BLaER1 (cell line): ENCODE measurements around the gene YAF2.
"Not testable (repeated sequence)": the region's sequence is repeated elsewhere in the genome, so short reads cannot be mapped to it uniquely, and the experiment has no call there.

ENCODE experiments used
- H3K27ac ChIP-seq: shearing (Covaris generic); formaldehyde crosslinking; 2 replicates; pipeline ENCODE4 v1.8.1; 2022
- H3K27me3 ChIP-seq: shearing (Covaris generic); formaldehyde crosslinking; 2 replicates; pipeline ENCODE4 v1.8.1; 2022
- H3K36me3 ChIP-seq: shearing (Covaris generic); formaldehyde crosslinking; 2 replicates; pipeline ENCODE4 v1.8.1; 2022
- H3K4me1 ChIP-seq: shearing (Covaris generic); formaldehyde crosslinking; 2 replicates; pipeline ENCODE4 v1.8.1; 2022
- H3K4me2 ChIP-seq: shearing (Covaris generic); formaldehyde crosslinking; 2 replicates; pipeline ENCODE4 v1.8.1; 2022
- H3K4me3 ChIP-seq: shearing (Covaris generic); formaldehyde crosslinking; 2 replicates; pipeline ENCODE4 v1.8.1; 2022
- H3K9ac ChIP-seq: shearing (Covaris generic); formaldehyde crosslinking; 2 replicates; pipeline ENCODE4 v1.8.1; 2022
- H3K9me3 ChIP-seq: shearing (Covaris generic); formaldehyde crosslinking; 2 replicates; pipeline ENCODE4 v1.8.1; 2022
- H4K20me1 ChIP-seq: shearing (Covaris generic); formaldehyde crosslinking; 2 replicates; pipeline ENCODE4 v1.8.1; 2022
- Cebpa-rat ChIP-seq: shearing (Covaris generic); IDR thresholded peaks from 2 replicates; pipeline ENCODE4 v1.8.1; 2022

YAF2 gene

DNA sequence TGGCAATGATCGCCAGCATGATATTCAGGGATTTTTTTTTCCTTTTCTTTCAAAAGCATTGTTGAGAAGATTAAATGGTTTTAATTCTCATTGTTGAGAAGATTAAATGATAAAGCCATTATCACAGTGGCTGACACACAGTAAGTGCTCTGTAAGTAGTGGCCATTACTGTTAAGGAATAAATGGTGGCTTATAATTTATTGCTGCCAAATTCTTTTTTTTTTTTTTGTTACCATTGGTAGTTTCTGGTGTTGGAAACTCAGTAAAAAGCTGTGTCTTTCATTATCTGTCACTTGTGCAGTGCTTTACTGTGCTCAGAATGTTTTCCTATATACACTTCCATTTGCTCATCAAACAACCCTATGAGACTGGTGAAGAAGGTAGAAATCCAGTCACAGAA, 15.3 kb downstream of the YAF2 start:
- Histone ChIP-seq H3K9ac (no peak overlapping the region), H3K27me3 (no peaks in the 10 kb centered on the region), H4K20me1 (peaks cover 40% of the 10 kb centered on the region), H3K9me3 (peaks cover 25% of the 10 kb centered on the region), H3K4me2 (no peak overlapping the region), H3K4me1 (no peaks in the 10 kb centered on the region), H3K27ac (no peak overlapping the region), H3K4me3 (no peak overlapping the region), H3K36me3 (peaks cover 23% of the 10 kb centered on the region)
- no peak for TF ChIP-seq Cebpa-rat

DNA sequence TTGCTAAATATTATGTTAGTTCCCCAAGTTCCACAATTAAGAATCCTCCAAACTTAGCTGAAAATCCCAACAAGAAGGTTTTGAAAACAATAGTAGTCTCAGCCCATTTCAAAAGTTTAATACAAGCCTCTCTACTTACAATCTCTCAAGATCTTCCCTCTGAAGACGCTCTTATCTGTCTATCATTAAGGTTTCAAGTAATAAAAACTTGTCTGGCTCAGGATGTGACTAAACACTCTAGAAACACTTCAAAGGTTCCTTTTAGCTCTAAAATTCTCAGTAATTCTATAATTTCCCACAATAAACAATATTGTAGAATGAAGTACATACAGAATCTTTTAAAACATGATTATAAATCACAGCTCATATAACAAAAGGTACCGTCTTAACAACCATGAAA, 16.3 kb downstream of the YAF2 start:
- H3K4me1 ChIP-seq, result no peaks in the 10 kb centered on the region
- no peak overlapping the region for H3K27ac ChIP-seq
- H3K4me2 ChIP-seq, result no peak overlapping the region

DNA sequence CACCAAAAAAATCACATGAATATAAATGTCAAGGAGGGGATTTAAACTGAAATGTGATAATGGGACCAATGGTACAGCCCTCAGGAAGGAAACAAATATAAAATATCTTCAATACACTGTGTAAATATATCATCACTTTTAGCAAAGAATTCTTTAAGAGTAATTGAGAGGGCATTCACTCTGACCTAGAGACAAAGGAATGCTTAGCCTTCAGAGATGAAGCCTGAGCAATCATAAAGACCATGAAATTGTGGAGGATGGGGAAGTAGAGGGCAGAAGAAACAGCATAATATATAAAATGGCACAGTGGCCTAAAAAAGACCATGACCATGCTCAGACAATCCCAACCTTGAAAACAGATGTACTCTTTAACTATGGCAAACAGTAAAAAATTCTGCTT, 20.4 kb downstream of the YAF2 start:
- H3K4me3 ChIP-seq, result no peak overlapping the region
- H3K4me2 ChIP-seq, result no peak overlapping the region
- no peak for TF ChIP-seq Cebpa-rat
- no peaks in the 10 kb centered on the region for H3K9me3 ChIP-seq
- H3K4me1 ChIP-seq, result no peaks in the 10 kb centered on the region
- no peak overlapping the region for H3K27ac ChIP-seq
- no peaks in the 10 kb centered on the region for H3K27me3 ChIP-seq
- H3K9ac ChIP-seq, result no peak overlapping the region
- H4K20me1 ChIP-seq, result peaks cover 71% of the 10 kb centered on the region
- H3K36me3 ChIP-seq, result 0 out of 2 replicates have a peak, but pooled peaks cover 9% of the 10 kb centered on the region

More for the DNA sequence above, 16.3 kb downstream of the YAF2 start:
- peaks cover 23% of the 10 kb centered on the region for H3K36me3 ChIP-seq
- H3K27me3 ChIP-seq, result no peaks in the 10 kb centered on the region
- H4K20me1 ChIP-seq, result peaks cover 47% of the 10 kb centered on the region
- TF ChIP-seq Cebpa-rat, result no peak
- peaks cover 20% of the 10 kb centered on the region for H3K9me3 ChIP-seq
- no peak overlapping the region for H3K9ac ChIP-seq
- H3K4me3 ChIP-seq, result no peak overlapping the region

DNA sequence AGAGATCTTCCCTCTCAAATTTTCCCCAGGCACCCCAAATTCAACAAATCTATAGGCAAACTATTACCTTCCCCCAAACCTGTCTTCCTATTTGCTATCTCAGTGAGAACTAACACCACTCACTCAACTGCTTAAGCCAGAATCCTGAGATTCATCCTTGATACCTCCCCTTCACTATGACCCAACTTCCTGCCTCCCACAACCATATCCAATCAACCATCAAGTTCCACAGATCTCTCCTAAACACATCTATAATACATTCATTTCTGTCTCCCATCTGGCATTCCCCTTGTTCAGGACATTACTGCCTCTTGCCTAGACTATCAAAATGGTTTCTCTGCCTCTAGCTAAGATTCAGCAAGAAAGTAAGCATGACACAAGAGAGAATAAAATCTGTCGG, 21.3 kb downstream of the YAF2 start:
- Histone ChIP-seq H3K4me2 (no peak overlapping the region), H3K36me3 (0 out of 2 replicates have a peak, but pooled peaks cover 9% of the 10 kb centered on the region), H3K9ac (no peak overlapping the region), H3K27me3 (no peaks in the 10 kb centered on the region), H3K27ac (no peak overlapping the region), H3K9me3 (no peaks in the 10 kb centered on the region), H3K4me3 (no peak overlapping the region), H3K4me1 (no peaks in the 10 kb centered on the region), H4K20me1 (peaks cover 64% of the 10 kb centered on the region)
- no peak for TF ChIP-seq Cebpa-rat

DNA sequence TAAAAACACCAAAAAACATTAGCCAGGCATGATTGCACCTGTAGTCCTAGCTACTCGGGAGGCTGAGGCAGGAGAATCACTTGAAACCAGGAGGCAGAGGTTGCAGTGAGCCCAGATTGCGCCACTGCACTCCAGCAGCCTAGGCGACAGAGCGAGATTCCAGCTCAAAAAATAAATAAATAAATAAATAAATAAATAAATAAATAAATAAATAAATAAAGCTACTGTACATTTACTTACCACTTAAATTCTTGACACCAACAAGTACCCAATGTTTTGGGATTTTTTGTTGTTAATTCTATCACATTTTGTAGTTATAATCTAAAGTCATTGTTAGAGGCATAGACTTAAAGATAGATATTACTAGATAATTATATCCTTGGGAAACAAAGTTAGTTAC, 22.3 kb downstream of the YAF2 start:
- H3K4me3 ChIP-seq, H3K27me3 ChIP-seq, H3K4me2 ChIP-seq, H3K27ac ChIP-seq, H3K9me3 ChIP-seq, H3K36me3 ChIP-seq, H3K9ac ChIP-seq, H3K4me1 ChIP-seq: not testable (repeated sequence)
- H4K20me1 ChIP-seq, result peaks cover 55% of the 10 kb centered on the region

DNA sequence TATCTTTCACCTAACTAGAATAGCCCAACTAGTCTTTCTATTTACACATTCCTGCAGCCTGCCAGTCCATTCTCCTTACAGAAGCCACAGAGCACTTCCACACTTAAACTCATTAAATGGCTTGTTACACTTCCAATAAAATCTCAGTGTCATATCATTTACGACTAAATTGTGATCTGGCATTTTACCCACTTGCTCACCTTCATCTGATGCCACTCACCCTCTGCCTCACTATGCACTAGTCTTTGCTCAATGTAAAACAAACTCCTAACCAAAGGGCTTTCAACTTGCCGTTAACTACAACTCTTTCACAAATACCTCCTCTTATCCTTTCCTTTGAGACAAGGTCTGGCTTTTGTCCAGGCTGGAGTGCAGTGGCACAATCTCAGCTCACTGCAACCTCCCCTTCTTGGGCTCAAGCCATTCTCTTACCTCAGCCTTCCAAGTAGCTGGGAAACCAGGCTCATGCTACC, 24.1 kb downstream of the YAF2 start:
- no peak for TF ChIP-seq Cebpa-rat
- Histone ChIP-seq H3K9ac (no peak overlapping the region), H3K4me3 (no peak overlapping the region), H3K9me3 (no peaks in the 10 kb centered on the region), H3K4me2 (no peak overlapping the region), H4K20me1 (peaks cover 50% of the 10 kb centered on the region), H3K27me3 (no peaks in the 10 kb centered on the region), H3K27ac (no peak overlapping the region), H3K36me3 (peaks cover 17% of the 10 kb centered on the region), H3K4me1 (peaks cover 3% of the 10 kb centered on the region; the same call in 1 of the 2 replicates)

DNA sequence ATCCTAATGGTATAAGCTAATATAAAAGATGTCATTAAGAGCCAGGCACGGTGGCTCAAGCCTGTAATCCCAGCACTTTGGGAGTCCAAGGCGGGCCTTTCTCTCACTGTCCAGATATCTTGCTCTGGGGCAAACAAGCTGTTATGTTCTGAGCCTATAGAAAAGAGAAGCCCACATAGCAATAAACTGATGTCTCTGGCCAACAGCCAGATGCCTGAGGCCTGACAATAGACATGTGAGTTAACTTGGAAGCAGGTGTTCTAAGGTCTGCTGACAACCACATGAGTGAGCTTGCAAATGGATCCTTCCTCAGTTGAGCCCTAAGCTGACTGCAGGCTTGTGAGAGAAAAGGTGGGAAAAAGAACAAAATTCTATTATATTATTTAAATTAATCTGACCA, 25.0 kb downstream of the YAF2 start:
- H3K4me2 ChIP-seq, result no peak overlapping the region
- H3K27ac ChIP-seq, result no peak overlapping the region
- H4K20me1 ChIP-seq, result peaks cover 47% of the 10 kb centered on the region
- H3K4me3 ChIP-seq, result no peak overlapping the region
- no peak overlapping the region for H3K9ac ChIP-seq
- TF ChIP-seq Cebpa-rat, result no peak
- no peaks in the 10 kb centered on the region for H3K27me3 ChIP-seq
- H3K9me3 ChIP-seq, result no peaks in the 10 kb centered on the region
- peaks cover 19% of the 10 kb centered on the region for H3K36me3 ChIP-seq
- H3K4me1 ChIP-seq, result peaks cover 3% of the 10 kb centered on the region; the same call in 1 of the 2 replicates

DNA sequence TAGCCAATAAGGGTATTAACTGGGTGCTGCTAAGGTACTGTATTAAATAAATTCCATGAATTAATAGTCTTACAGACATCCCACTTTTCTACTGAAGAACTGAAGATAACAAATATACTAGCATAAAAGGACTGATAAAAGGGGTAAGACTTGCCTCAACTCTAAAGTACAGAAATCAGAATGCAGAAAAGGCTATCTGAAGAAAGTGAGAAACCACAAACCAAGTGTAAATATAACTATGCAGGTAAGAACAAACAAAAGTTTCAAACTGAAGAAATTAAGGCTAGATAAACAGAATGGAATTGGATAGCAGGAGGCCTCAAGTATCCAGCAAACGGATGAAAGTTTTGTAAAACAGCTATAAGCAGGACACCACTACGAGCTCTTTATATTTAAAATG, 29.5 kb downstream of the YAF2 start:
- Histone ChIP-seq H3K9me3 (no peaks in the 10 kb centered on the region), H3K36me3 (peaks cover 41% of the 10 kb centered on the region), H3K4me1 (peaks cover 3% of the 10 kb centered on the region; the same call in 1 of the 2 replicates), H3K27me3 (no peaks in the 10 kb centered on the region), H3K9ac (no peak overlapping the region), H3K27ac (no peak overlapping the region), H3K4me3 (no peak overlapping the region), H4K20me1 (peaks cover 24% of the 10 kb centered on the region), H3K4me2 (no peak overlapping the region)
- TF ChIP-seq Cebpa-rat, result no peak

DNA sequence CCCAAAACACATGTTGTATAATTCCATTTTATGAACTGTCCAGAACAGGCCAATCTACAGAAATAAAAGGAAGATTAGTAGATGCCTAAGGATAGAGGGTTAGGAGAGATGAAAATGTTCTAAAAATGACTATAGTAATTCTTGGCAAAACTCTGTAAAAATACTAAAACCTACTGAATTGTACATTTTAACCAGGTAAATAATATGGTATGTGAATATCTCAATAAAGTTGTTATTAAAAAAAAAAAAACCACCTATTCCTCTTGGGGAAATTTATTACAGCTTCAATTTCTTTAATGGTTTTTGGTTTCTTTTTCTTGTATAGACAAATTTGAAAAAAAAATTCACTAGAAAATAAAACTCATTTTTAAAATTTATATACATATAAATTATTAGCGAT, 33.2 kb downstream of the YAF2 start:
- Histone ChIP-seq H3K27me3 (no peaks in the 10 kb centered on the region), H3K4me3 (no peak overlapping the region), H3K4me2 (no peak overlapping the region), H3K9ac (no peak overlapping the region), H3K27ac (no peak overlapping the region), H4K20me1 (peaks cover 13% of the 10 kb centered on the region), H3K9me3 (no peaks in the 10 kb centered on the region), H3K36me3 (peaks cover 58% of the 10 kb centered on the region), H3K4me1 (no peaks in the 10 kb centered on the region)
- no peak for TF ChIP-seq Cebpa-rat

DNA sequence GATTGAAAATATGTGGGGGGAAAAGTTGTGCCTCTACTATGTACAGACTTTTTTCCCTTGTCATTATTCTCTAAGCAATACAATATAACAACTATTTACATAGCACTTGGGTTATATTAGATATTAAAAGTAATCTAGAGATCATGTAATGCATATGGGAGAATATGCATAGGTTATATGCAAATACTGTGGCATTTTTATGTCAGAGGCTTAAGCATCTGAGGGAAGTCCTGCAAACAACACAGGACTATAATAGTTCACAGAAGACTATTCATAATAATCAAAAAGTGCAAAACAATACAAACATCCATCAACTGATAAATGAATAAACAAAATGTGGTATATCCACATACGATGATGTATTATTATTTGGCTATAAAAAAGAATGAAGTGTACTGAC, 33.7 kb downstream of the YAF2 start:
- peaks cover 54% of the 10 kb centered on the region for H3K36me3 ChIP-seq
- no peak overlapping the region for H3K27ac ChIP-seq
- no peaks in the 10 kb centered on the region for H3K9me3 ChIP-seq
- peaks cover 17% of the 10 kb centered on the region for H4K20me1 ChIP-seq
- no peak overlapping the region for H3K4me3 ChIP-seq
- H3K4me2 ChIP-seq, result no peak overlapping the region
- H3K4me1 ChIP-seq, result no peaks in the 10 kb centered on the region
- no peak overlapping the region for H3K9ac ChIP-seq
- TF ChIP-seq Cebpa-rat, result no peak
- H3K27me3 ChIP-seq, result no peaks in the 10 kb centered on the region

DNA sequence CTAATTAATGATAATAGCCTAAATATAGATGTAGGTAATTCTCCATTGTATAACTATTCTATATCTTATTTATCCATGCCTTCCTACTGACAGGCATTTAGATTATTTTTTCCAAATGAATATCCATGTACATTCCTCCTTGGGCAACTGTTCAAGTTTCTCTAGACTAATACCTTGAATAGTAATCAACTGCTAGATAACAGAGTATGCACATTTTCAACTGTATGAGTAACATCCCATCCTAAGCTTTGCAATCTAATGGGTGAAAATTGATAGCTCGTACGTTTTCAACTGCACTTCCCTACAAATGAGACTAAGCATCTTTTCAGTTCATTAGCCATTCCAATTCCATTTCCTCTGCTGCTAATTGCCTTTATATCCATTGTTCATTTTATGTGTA, 37.0 kb downstream of the YAF2 start:
- Histone ChIP-seq H3K9me3 (no peaks in the 10 kb centered on the region), H4K20me1 (peaks cover 41% of the 10 kb centered on the region)

More for the DNA sequence above, 37.0 kb downstream of the YAF2 start:
- Histone ChIP-seq H3K27me3 (no peaks in the 10 kb centered on the region), H3K4me3 (no peak overlapping the region), H3K4me2 (no peak overlapping the region), H3K36me3 (peaks cover 63% of the 10 kb centered on the region), H3K4me1 (no peaks in the 10 kb centered on the region), H3K27ac (no peak overlapping the region), H3K9ac (no peak overlapping the region)
- no peak for TF ChIP-seq Cebpa-rat
